ENCODE measurements around the gene WDR27. TPM values are rescaled to one million over a fixed set of nuclear protein-coding genes. Genes with fewer than 3 reads are reported as not detected.

Gene WDR27
- polyA plus RNA-seq, 3 donors: 0.95 to 20.5 (median 2.0) TPM

GRCh38 chr6:169623975-169624374 lies 77.9 kb downstream of the WDR27 start:
- peak overlapping the region in 2 of 7 donors; percentile 15 to 71 for H3K27ac Mint-ChIP-seq
- no peaks in the 10 kb centered on the region for H3K4me1 Mint-ChIP-seq
- no peak overlapping the region for H3K4me2 ChIP-seq (replicated peaks; ENCODE audit: extremely low read depth, low read length, poor library complexity, severe bottlenecking)
- H3K4me1 ChIP-seq (ENCODE audit: control insufficient read depth in 1 of 2, insufficient read depth in 2 of 2, low read length in 2 of 2): no peaks in the 10 kb centered on the region
- H3K27me3 Mint-ChIP-seq (ENCODE audit: low read depth in 3 of 3): no peaks in the 10 kb centered on the region
- H3K36me3 Mint-ChIP-seq: peaks cover 5 to 7% of the 10 kb centered on the region in 2 donors
- no peaks in the 10 kb centered on the region for H4K20me1 ChIP-seq (ENCODE audit: insufficient read depth, low read length)
- H3K9me3 Mint-ChIP-seq: peaks cover 7 to 15% (median 12%) of the 10 kb centered on the region in 7 donors
- no peak overlapping the region for H3K27ac ChIP-seq (ENCODE audit: low read depth in 1 of 2, low read length in 2 of 2)
- no peak for TF ChIP-seq CTCF (IDR thresholded peaks at IDR 0.05)
- intact Hi-C loops (cut with micrococcal nuclease): no loop called here
- H3K4me3 ChIP-seq (replicated peaks in 1 of 3; ENCODE audit: low read depth in 2 of 3, low read length in 3 of 3): no peak overlapping the region
- no peaks in the 10 kb centered on the region for H3K27me3 ChIP-seq (ENCODE audit: control insufficient read depth in 2 of 2, insufficient read depth in 2 of 2, low read length in 2 of 2)
- no peak overlapping the region for H2AFZ ChIP-seq (ENCODE audit: insufficient read depth, low read depth, low read length, poor library complexity, severe bottlenecking)
- WGBS (ENCODE audit: insufficient coverage): over 99% methylated on average over 18 of the region's 22 CpGs
- H3K4me3 Mint-ChIP-seq: no peak overlapping the region
- DNase-seq: no peak
- no peaks in the 10 kb centered on the region for H3K79me2 ChIP-seq (ENCODE audit: insufficient read depth, low read length)
- H3K9ac ChIP-seq (ENCODE audit: insufficient read depth, low read length, poor library complexity, severe bottlenecking): no peak overlapping the region
- no peaks in the 10 kb centered on the region for H3K36me3 ChIP-seq (replicated peaks in 1 of 2; ENCODE audit: control insufficient read depth in 1 of 2, insufficient read depth in 2 of 2, low read length in 2 of 2)
- peaks cover 12 to 23% of the 10 kb centered on the region in 2 donors for H3K9me3 ChIP-seq (replicated peaks in 1 of 2; ENCODE audit: control insufficient read depth in 1 of 2, insufficient read depth in 1 of 2, low read length in 2 of 2)

GRCh38 chr6:169623343-169623742 lies 78.5 kb downstream of the WDR27 start:
- H3K9ac ChIP-seq (ENCODE audit: insufficient read depth, low read length, poor library complexity, severe bottlenecking): no peak overlapping the region
- no peak for TF ChIP-seq CTCF (IDR thresholded peaks at IDR 0.05)
- H2AFZ ChIP-seq (ENCODE audit: insufficient read depth, low read depth, low read length, poor library complexity, severe bottlenecking): no peak overlapping the region
- Mint-ChIP-seq H3K9me3 (peaks cover 9 to 15% (median 12%) of the 10 kb centered on the region in 7 donors), H3K4me1 (no peaks in the 10 kb centered on the region), H3K36me3 (peaks cover 5 to 7% of the 10 kb centered on the region in 2 donors), H3K27me3 (ENCODE audit: low read depth in 3 of 3) (no peaks in the 10 kb centered on the region), H3K27ac (peak overlapping the region in 1 of 7 donors; percentile 2), H3K4me3 (no peak overlapping the region)
- intact Hi-C loops (cut with micrococcal nuclease): no loop called here
- H3K9me3 ChIP-seq (replicated peaks in 1 of 2; ENCODE audit: control insufficient read depth in 1 of 2, insufficient read depth in 1 of 2, low read length in 2 of 2): peaks cover 12 to 23% of the 10 kb centered on the region in 2 donors
- no peaks in the 10 kb centered on the region for H4K20me1 ChIP-seq (ENCODE audit: insufficient read depth, low read length)
- H3K27me3 ChIP-seq (ENCODE audit: control insufficient read depth in 2 of 2, insufficient read depth in 2 of 2, low read length in 2 of 2): no peaks in the 10 kb centered on the region
- H3K4me3 ChIP-seq (replicated peaks in 1 of 3; ENCODE audit: low read depth in 2 of 3, low read length in 3 of 3): no peak overlapping the region
- H3K4me1 ChIP-seq (ENCODE audit: control insufficient read depth in 1 of 2, insufficient read depth in 2 of 2, low read length in 2 of 2): no peaks in the 10 kb centered on the region
- WGBS (ENCODE audit: insufficient coverage): 91% methylated on average over 5 of the region's 7 CpGs
- no peaks in the 10 kb centered on the region for H3K36me3 ChIP-seq (replicated peaks in 1 of 2; ENCODE audit: control insufficient read depth in 1 of 2, insufficient read depth in 2 of 2, low read length in 2 of 2)
- no peak for DNase-seq
- no peak overlapping the region for H3K27ac ChIP-seq (ENCODE audit: low read depth in 1 of 2, low read length in 2 of 2)
- H3K4me2 ChIP-seq (replicated peaks; ENCODE audit: extremely low read depth, low read length, poor library complexity, severe bottlenecking): no peak overlapping the region
- H3K79me2 ChIP-seq (ENCODE audit: insufficient read depth, low read length): no peaks in the 10 kb centered on the region

All from CD14-positive monocyte (primary cell).